H1 (cell line): ENCODE data around the gene NR0B2. TPM values are rescaled to one million over a fixed set of nuclear protein-coding genes. Genes with fewer than 3 reads are reported as not detected.

Experiments used
- EGR1 ChIP-seq: IDR thresholded peaks from 2 replicates; pipeline ENCODE4 v1.6.1; 2011; ENCODE audit warnings: low read depth, low read length, borderline replicate concordance
- EP300 ChIP-seq, 2 experiments: IDR thresholded peaks; 1 replicate in 1 of 2; 2 replicates in 1 of 2; pipeline ENCODE4 v1.6.1; 2011 to 2012; ENCODE audit warnings: low read depth in 2 of 2, low read length in 2 of 2, mild to moderate bottlenecking in 2 of 2, borderline replicate concordance in 1 of 2, inconsistent platforms in 1 of 2, moderate library complexity in 1 of 2
- GTF2F1 ChIP-seq: IDR thresholded peaks from 2 replicates; pipeline ENCODE4 v1.6.1; 2012; ENCODE audit warnings: low read depth, low read length, improper control_type of control experiment, borderline replicate concordance
- JUN ChIP-seq: IDR thresholded peaks from 2 replicates; pipeline ENCODE4 v1.6.1; 2011; ENCODE audit warnings: low read depth, mild to moderate bottlenecking, improper control_type of control experiment, low read length
- TEAD4 ChIP-seq: IDR thresholded peaks from 2 replicates; pipeline ENCODE4 v1.6.1; 2012; ENCODE audit warnings: low read depth, low read length, inconsistent platforms, mixed read lengths
- polyA plus RNA-seq, 7 experiments: library from polyadenylated mRNA; depleted of rRNA in 3 of 7; stranded (reverse) in 5 of 7; unstranded in 2 of 7; fragments of >200 nt in 5 of 7; fragments of 200-250 nt in 2 of 7; gene quantifications; 1 replicate in 5 of 7; 2 replicates in 1 of 7; 4 replicates in 1 of 7; pipeline versions ENCODE4 v1.2.1 to v1.2.3, GENCODE V29; 2011 to 2013; ENCODE audit warnings: missing spikeins in 2 of 7, mixed read lengths in 2 of 7
- total RNA-seq: library from RNA; stranded (reverse); fragmentation: NEBNext Ultra II Directional; extraction: Animal tissue kit (Norgen Biotek cat#: 25700); gene quantifications from 2 replicates; pipeline ENCODE4 v1.2.1, GENCODE V29; 2021

NR0B2 gene
- total and polyA plus RNA-seq, 2 of the 8 experiments (the other 6 are each of a cell fraction or from before 2014, with no cell fraction given): not detected

DNA sequence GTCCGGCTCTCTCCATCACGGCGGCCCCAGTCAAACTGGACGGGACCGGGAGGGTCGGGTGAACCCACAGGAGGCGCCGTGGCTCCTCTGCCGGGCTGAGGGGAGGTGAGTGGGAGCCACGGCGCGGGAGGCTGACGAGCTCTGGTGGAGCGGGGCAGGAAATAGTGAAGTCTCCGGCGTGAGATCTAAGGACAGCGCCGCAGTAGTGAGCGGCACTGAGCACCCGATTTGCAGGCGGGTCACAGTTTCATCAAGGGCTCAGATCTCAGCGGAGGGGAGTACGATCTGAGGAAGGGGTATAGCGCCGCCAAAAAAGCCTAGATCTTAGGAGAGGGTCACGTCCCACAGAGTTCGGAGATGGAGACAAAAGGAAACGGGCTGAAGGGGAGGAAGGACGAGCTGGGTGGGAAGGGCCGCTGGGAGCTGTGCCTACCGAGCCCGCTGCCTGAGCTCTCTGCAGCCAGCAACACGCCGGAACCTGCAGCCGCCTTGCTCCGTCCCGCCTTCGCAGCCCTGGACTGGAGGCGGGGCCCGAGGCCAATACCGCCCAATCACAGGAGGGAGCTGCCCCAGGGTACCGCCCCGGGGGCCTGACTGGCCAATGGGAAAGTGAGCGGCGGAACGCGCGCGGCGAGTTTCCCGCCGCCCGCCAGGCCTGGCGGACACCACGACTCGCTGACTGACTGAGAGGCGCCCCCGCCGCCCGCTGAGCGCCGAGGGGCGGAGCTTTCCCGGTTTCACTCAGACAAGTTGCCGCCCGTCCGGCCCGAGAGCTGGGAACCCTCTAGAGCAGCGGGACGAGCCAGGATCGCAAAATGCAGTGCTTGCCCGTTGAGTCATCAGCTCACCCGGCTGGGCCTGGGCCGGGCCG lies 48.9 kb downstream of the NR0B2 start (continued):
- no peak for TF ChIP-seq EP300 (IDR thresholded peaks at IDR 0.05; ENCODE audit: borderline replicate concordance in 1 of 2, low read depth in 2 of 2, low read length in 2 of 2)
- no peak for TF ChIP-seq TEAD4
- no peak for TF ChIP-seq GTF2F1
- TF ChIP-seq EGR1: no peak
- no peak for TF ChIP-seq JUN
